ENCODE results near the gene CDRT4. TPM values are rescaled to one million over a fixed set of nuclear protein-coding genes. Genes with fewer than 3 reads are reported as not detected.

The CDRT4 gene
- total and polyA plus RNA-seq, 10 of the 15 experiments (the other 5 are each of a cell fraction or from before 2014, with no cell fraction given), result 0.11 to 1.3 (median 0.51) TPM; not detected in 3

DNA sequence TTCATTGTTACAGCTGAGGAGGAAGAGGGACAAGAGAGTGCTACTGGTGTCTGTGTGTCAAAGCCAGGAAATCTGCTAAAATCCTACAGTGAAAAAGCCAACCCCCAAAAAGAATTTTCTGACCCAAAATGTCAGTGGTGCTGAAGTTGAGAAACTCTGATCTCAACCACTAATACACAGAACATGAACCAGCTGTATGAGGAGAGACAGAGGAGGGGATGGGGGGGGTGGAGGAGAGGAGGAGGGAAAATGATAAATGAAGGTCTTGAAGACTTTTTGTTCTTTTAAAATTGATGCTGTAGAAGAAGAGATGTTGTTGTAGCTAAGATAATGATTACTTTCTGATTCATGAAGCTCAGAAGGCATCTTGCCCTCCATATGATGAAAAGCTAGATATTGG is 27.4 kb upstream of the CDRT4 start:
- Histone ChIP-seq H3K27me3 (replicated peaks in 1 of 2; ENCODE audit: control insufficient read depth in 2 of 2, insufficient read depth in 2 of 2, low read length in 1 of 2) (no peaks in the 10 kb centered on the region), H3K4me1 (ENCODE audit: control insufficient read depth, insufficient read depth, low read length) (no peaks in the 10 kb centered on the region), H3K4me3 (no peak overlapping the region), H3K79me2 (ENCODE audit: control insufficient read depth, insufficient read depth, low read length) (no peaks in the 10 kb centered on the region), H3K4me2 (ENCODE audit: control insufficient read depth, insufficient read depth) (no peak overlapping the region), H3K9me3 (replicated peaks; ENCODE audit: control insufficient read depth, insufficient read depth, low read length) (no peaks in the 10 kb centered on the region), H3K36me3 (ENCODE audit: control insufficient read depth in 2 of 2, insufficient read depth in 2 of 2, low read length in 1 of 2) (no peaks in the 10 kb centered on the region), H2AFZ (ENCODE audit: control insufficient read depth, low read depth, low read length) (no peak overlapping the region), H4K20me1 (ENCODE audit: control insufficient read depth, insufficient read depth) (no peaks in the 10 kb centered on the region), H3K9ac (ENCODE audit: control insufficient read depth, insufficient read depth, low read length) (no peak overlapping the region), H3K27ac (ENCODE audit: control insufficient read depth, insufficient read depth) (no peak overlapping the region)
- SMC1A ChIA-PET (ENCODE audit: uncharacterized antibody, unreplicated experiment), result interaction anchor here (1.6 kb wide), 1 partner anchor 247 kb away, joined by 3 read pairs; no protein-coding TSS in a partner anchor
- DNase-seq (ENCODE audit: low read depth, low spot score) (no peak), ATAC-seq (no peak), FAIRE-seq (no peak)
- POLR2A ChIA-PET, result no interaction called here
- CTCF ChIA-PET, result interaction anchor here (0.8 kb wide), 1 partner anchor 237 kb away, joined by 3 read pairs; no protein-coding TSS in a partner anchor
- RAD21 ChIA-PET (ENCODE audit: unreplicated experiment), result interaction anchor here (0.6 kb wide), 1 partner anchor 116 kb away, joined by 3 read pairs; no protein-coding TSS in a partner anchor
- no TSS peak for BruUV-seq (replicated peaks)
- intact Hi-C loops (cut with micrococcal nuclease; ENCODE audit: unreplicated experiment), result no loop called here
- TF ChIP-seq NRF1 (conservative IDR thresholded peaks at IDR 0.05; ENCODE audit: low read depth, low read length), result no peak
- no peak for TF ChIP-seq SMAD5 (IDR thresholded peaks at IDR 0.05; ENCODE audit: low read depth)
- no peak for TF ChIP-seq NR2F1 (conservative IDR thresholded peaks at IDR 0.05)
- TF ChIP-seq EGR1 (IDR thresholded peaks at IDR 0.05; ENCODE audit: borderline replicate concordance in 1 of 2, low read depth in 2 of 2, low read length in 2 of 2), result no peak
- no peak for TF ChIP-seq ZNF274 (IDR thresholded peaks at IDR 0.05; ENCODE audit: insufficient read depth, insufficient read length)
- no peak for TF ChIP-seq RFX5 (IDR thresholded peaks at IDR 0.05; ENCODE audit: low read depth, low read length)
- no peak for TF ChIP-seq FOS (IDR thresholded peaks at IDR 0.05; ENCODE audit: borderline replicate concordance, extremely low read depth, insufficient read length)
- TF ChIP-seq, protein P1, sequence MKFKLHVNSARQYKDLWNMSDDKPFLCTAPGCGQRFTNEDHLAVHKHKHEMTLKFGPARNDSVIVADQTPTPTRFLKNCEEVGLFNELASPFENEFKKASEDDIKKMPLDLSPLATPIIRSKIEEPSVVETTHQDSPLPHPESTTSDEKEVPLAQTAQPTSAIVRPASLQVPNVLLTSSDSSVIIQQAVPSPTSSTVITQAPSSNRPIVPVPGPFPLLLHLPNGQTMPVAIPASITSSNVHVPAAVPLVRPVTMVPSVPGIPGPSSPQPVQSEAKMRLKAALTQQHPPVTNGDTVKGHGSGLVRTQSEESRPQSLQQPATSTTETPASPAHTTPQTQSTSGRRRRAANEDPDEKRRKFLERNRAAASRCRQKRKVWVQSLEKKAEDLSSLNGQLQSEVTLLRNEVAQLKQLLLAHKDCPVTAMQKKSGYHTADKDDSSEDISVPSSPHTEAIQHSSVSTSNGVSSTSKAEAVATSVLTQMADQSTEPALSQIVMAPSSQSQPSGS (IDR thresholded peaks at IDR 0.05; ENCODE audit: low read length), result no peak
- TF ChIP-seq KLF5 (IDR thresholded peaks at IDR 0.05; ENCODE audit: partially characterized antibody), result no peak
- TF ChIP-seq LARP7 (IDR thresholded peaks at IDR 0.05), result no peak
- TF ChIP-seq, protein P2, sequence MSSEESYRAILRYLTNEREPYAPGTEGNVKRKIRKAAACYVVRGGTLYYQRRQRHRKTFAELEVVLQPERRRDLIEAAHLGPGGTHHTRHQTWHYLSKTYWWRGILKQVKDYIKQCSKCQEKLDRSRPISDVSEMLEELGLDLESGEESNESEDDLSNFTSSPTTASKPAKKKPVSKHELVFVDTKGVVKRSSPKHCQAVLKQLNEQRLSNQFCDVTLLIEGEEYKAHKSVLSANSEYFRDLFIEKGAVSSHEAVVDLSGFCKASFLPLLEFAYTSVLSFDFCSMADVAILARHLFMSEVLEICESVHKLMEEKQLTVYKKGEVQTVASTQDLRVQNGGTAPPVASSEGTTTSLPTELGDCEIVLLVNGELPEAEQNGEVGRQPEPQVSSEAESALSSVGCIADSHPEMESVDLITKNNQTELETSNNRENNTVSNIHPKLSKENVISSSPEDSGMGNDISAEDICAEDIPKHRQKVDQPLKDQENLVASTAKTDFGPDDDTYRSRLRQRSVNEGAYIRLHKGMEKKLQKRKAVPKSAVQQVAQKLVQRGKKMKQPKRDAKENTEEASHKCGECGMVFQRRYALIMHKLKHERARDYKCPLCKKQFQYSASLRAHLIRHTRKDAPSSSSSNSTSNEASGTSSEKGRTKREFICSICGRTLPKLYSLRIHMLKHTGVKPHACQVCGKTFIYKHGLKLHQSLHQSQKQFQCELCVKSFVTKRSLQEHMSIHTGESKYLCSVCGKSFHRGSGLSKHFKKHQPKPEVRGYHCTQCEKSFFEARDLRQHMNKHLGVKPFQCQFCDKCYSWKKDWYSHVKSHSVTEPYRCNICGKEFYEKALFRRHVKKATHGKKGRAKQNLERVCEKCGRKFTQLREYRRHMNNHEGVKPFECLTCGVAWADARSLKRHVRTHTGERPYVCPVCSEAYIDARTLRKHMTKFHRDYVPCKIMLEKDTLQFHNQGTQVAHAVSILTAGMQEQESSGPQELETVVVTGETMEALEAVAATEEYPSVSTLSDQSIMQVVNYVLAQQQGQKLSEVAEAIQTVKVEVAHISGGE (CRISPR knock-in tag; IDR thresholded peaks at IDR 0.05), result no peak
- TF ChIP-seq, protein P3, sequence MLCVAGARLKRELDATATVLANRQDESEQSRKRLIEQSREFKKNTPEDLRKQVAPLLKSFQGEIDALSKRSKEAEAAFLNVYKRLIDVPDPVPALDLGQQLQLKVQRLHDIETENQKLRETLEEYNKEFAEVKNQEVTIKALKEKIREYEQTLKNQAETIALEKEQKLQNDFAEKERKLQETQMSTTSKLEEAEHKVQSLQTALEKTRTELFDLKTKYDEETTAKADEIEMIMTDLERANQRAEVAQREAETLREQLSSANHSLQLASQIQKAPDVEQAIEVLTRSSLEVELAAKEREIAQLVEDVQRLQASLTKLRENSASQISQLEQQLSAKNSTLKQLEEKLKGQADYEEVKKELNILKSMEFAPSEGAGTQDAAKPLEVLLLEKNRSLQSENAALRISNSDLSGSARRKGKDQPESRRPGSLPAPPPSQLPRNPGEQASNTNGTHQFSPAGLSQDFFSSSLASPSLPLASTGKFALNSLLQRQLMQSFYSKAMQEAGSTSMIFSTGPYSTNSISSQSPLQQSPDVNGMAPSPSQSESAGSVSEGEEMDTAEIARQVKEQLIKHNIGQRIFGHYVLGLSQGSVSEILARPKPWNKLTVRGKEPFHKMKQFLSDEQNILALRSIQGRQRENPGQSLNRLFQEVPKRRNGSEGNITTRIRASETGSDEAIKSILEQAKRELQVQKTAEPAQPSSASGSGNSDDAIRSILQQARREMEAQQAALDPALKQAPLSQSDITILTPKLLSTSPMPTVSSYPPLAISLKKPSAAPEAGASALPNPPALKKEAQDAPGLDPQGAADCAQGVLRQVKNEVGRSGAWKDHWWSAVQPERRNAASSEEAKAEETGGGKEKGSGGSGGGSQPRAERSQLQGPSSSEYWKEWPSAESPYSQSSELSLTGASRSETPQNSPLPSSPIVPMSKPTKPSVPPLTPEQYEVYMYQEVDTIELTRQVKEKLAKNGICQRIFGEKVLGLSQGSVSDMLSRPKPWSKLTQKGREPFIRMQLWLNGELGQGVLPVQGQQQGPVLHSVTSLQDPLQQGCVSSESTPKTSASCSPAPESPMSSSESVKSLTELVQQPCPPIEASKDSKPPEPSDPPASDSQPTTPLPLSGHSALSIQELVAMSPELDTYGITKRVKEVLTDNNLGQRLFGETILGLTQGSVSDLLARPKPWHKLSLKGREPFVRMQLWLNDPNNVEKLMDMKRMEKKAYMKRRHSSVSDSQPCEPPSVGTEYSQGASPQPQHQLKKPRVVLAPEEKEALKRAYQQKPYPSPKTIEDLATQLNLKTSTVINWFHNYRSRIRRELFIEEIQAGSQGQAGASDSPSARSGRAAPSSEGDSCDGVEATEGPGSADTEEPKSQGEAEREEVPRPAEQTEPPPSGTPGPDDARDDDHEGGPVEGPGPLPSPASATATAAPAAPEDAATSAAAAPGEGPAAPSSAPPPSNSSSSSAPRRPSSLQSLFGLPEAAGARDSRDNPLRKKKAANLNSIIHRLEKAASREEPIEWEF (IDR thresholded peaks at IDR 0.05; ENCODE audit: insufficient replicate concordance, low read depth, low read length), result no peak
- no peak for TF ChIP-seq ZNF384 (IDR thresholded peaks at IDR 0.05; ENCODE audit: borderline replicate concordance, low read depth, low read length)
- TF ChIP-seq, protein P4, sequence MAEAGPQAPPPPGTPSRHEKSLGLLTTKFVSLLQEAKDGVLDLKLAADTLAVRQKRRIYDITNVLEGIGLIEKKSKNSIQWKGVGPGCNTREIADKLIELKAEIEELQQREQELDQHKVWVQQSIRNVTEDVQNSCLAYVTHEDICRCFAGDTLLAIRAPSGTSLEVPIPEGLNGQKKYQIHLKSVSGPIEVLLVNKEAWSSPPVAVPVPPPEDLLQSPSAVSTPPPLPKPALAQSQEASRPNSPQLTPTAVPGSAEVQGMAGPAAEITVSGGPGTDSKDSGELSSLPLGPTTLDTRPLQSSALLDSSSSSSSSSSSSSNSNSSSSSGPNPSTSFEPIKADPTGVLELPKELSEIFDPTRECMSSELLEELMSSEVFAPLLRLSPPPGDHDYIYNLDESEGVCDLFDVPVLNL (IDR thresholded peaks at IDR 0.05; ENCODE audit: low read depth, low read length), result no peak
- in situ Hi-C loops (cut with MboI), result no loop called here
